DMS153 treated with DMSO at 0.1 percent for 48 hours (cell line): ENCODE results near the gene KRT33B.

Experiments
- DNase-seq: peaks from one replicate; lab custom pipeline; 2025; ENCODE audit not compliant: unreplicated experiment; lab: John Stamatoyannopoulos, UW

KRT33B gene

GRCh38 chr17:41326173-41327145, 43.2 kb downstream of the KRT33B start:
- no peak for DNase-seq

GRCh38 chr17:41325611-41326010, 44.0 kb downstream of the KRT33B start:
- no peak for DNase-seq

GRCh38 chr17:41325126-41325525, 44.5 kb downstream of the KRT33B start:
- DNase-seq: no peak

GRCh38 chr17:41324180-41325075, 45.2 kb downstream of the KRT33B start:
- DNase-seq: no peak

- DNase-seq: no peak
These were observed 46.4 kb downstream of the KRT33B start for GRCh38 chr17:41322903-41323895.

- DNase-seq: peak; percentile 8
These were observed 47.3 kb downstream of the KRT33B start for GRCh38 chr17:41322094-41322902.

- no peak for DNase-seq
These were observed 51.4 kb downstream of the KRT33B start for GRCh38 chr17:41318231-41318630.

GRCh38 chr17:41315814-41316445, 53.7 kb downstream of the KRT33B start:
- peak; percentile 11 for DNase-seq

- peak; percentile 21 for DNase-seq
These were observed 54.3 kb downstream of the KRT33B start, which contains the start of gene KRTAP17-1 for GRCh38 chr17:41315204-41315794. Gene KRTAP17-1, minus strand, starts transcription at chr17:41315710. Its CDS starts 60 bp downstream, at chr17:41315650.
